HG03354 (cell line): ENCODE data around the gene ACSM6.
"Not testable (repeated sequence)": the region's sequence is repeated elsewhere in the genome, so short reads cannot be mapped to it uniquely, and the experiment has no call there.

Experiments
- ATAC-seq: cut with Tn5 transposase; IDR thresholded peaks from one replicate; pipeline ENCODE4 v1.9.1; 2021; ENCODE audit warnings: mild to moderate bottlenecking; ENCODE audit not compliant: unreplicated experiment, poor library complexity, severe bottlenecking

Gene ACSM6

DNA sequence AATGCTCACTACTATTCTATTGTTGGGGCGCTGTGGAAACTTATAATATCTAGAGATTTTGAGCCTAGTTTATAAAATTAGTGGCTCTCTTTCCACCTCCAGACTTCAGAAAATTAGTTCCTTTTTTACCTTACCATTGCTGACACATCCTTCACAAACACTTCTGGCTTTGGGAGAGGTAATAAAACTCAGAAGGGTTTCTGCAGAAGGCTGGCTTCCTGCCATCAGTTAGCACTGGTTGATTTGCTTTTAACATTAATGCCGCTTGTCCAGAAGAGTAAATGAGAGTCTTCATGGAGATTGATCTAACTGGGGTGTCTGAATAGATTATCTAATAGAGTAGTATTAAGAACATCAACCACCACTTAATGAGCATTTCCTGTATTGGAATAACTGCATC is 20.3 kb downstream of the ACSM6 start:
- ATAC-seq = no peak

DNA sequence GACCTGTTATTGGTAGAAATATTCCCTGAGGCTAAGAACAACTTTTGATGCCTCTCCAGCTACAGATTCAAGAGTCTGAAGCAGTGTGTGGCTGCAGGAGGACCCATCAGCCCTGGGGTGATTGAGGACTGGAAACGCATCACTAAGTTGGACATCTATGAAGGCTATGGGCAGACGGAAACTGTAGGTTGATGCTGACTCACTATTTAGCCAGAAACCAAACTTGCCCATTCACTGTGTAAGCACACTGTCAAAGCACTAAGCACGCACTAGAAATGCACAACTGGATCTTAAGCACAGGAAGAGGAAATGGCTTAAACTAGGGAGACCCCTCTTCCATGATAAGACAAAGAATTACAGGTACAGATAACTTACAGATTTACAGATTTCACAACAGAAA is 20.8 kb downstream of the ACSM6 start:
- ATAC-seq = peak; percentile 82

DNA sequence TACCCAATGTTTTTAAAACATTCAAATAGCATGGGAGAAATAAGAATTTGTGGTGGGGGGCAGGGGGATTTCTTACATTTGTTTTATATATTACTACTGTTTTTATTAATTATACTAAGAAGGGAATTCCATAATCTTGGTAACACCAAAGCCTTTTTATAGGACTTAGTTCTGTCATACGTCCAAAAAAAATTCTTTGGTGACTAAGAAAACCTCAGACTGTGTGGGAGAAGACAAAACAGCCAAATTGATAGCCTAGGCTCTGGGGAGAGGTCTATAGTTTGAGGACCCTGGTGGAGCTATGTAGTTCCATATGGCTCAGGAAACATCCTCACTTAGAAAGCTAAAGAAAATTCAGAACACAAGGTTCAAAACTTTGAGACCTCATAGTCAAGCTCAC is 23.4 kb downstream of the ACSM6 start:
- no peak for ATAC-seq

DNA sequence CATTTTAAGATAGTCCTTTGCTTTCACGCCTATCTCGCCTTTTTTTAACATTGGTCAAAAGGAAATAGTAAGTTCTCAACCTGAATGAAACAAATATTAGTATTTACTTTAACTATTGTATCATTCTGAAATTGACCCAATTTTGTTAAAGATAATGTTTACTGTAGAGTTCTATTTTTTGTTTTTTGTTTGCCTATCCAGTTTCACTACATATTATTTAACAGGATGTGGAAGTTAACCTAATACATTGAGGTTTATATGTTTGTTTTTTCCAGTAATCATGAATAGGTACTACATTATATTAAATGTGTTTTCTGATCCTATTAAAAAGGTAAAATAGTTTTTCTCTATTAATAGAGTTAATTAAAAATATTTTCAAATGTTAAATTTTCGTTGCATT is 26.5 kb downstream of the ACSM6 start:
- no peak for ATAC-seq

DNA sequence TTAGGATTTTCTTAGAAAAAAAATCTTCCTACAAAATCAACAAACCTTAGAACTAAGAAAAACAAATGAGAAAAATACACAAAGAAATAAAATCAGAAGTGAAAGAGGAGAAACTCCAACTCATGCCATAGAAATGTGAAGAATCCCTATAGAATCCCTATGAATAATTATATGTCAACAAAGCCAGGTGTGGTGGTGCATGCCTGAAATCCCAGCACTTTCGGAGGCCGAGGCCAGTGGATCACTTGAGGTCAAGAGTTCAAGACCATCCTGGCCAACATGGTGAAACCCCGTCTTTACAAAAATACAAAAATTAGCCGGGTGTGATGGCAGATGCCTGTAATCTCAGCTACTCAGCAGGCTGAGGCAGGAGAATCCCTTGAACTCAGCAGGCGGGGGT is 27.1 kb downstream of the ACSM6 start:
- ATAC-seq = no peak

DNA sequence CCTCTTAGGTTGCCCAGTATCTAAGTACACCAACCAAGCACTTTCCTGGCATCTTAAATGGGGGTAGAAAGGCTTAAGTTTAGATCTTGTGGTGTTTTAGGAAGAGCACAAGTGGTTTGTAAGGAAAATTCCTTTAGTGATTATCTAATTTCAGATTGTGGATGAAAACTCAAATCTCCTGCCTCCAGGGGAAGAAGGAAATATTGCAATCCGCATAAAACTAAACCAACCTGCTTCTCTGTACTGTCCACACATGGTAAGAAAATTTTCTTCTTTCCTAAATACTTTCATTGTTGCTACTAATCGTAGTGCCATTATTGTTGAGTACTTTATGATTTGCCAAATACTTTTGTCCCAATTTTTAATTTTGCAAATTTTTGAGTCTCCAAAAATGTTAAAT is 31.1 kb downstream of the ACSM6 start:
- no peak for ATAC-seq

DNA sequence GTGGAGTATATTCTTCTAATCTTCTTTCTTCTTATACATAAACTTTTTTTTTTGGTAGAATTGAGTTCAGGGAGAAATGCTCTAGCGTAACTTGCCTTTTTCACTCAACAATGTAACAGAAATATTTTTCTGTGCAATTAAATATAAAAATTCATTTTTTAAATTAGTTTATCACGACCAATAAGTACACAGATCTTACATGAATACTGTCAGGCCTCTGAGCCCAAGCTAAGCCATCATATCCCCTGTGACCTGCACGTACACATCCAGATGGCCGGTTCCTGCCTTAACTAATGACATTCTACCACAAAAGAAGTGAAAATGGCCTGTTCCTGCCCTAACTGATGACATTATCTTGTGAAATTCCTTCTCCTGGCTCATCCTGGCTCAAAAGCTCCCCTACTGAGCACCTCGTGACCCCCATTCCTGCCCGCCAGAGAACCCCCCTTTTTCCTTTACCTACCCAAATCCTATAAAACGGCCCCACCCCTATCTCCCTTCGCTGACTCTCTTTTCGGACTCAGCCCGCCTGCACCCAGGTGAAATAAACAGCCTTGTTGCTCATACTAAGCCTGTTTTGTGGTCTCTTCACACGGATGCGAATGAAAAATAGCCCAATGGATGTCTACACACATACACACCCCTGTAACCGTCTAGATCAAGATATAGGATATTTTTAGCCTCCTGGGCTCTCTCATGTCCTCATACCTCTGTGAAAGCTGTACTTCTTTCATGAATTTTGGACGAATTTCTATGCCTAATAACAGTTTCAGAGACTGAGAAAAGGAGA is 35.1 kb downstream of the ACSM6 start:
- not testable (repeated sequence) for ATAC-seq

DNA sequence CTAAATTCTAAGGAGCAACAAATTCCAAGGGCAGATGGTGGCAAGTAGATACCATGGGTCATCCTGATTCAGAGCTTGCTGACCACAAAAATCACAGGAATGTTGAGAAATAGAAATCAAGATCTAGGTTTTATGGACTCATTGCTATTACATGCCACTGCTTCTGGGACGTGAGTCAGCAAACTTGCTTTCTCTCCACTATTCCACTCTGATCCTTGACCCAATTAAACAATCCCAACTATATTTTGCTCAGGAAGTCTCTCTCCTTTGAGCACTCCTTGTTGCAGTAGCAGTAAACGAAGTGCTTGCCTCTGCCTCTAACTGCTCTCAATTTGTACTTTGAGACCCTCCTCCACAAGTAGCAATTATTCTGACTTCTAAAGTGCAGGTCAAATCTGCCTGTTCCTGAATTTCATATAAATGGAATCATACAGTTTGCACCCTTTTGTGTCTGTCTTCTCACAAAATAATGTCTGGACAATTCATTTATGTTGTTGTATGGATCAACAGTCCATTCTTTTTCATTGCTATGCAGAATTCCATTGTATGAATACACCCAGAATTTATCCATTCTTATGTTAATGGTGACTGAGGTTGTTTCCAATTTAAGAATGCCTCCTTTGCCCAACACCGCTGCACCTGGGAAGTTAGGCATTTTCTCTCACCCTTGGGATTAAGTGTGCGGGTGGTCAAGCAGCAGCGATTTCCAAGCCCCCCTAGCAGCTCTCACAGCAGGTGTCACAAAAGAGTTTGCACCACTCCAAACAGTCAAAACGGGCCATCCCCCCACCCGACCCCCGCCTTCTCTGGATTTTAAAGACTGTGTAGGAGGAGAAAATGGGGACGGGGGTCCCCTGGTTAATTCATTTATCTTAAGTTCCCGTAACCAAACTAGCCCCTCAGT is 35.9 kb downstream of the ACSM6 start:
- ATAC-seq = no peak

DNA sequence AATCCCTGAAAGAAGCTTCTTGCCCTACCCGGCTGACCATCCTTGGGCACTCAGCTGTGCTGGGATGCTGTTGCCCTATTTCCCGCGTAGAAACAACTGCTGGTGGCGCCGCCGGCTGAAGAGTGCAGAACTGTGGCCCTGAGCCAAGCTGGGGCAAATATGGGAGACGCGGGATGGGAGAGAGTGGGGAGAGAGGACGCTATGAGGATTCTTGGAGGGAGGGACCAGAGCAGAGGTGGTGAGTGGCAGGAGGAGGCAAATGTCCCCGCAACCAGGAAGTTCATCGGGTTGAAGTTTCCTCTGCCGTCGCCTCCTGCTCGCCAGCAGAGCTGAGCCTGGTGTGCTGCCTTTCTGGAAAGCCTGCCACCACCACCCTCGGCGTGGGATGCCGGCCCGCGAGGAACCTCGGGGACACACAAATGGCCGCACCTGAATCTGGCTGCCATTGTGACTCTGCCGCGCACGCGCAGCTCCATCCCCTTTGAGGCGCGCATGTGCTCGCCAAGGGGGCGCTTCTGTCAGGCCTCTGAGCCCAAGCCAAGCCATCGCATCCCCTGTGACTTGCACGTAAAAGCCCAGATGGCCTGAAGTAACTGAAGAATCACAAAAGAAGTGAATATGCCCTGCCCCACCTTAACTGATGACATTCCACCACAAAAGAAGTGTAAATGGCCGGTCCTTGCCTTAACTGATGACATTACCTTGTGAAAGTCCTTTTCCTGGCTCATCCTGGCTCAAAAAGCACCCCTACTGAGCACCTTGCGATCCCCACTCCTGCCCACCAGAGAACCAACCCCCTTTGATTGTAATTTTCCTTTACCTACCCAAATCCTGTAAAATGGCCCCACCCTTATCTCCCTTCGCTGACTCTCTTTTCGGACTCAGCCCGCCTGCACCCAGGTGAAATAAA is 36.9 kb downstream of the ACSM6 start:
- ATAC-seq = peak; percentile 77

DNA sequence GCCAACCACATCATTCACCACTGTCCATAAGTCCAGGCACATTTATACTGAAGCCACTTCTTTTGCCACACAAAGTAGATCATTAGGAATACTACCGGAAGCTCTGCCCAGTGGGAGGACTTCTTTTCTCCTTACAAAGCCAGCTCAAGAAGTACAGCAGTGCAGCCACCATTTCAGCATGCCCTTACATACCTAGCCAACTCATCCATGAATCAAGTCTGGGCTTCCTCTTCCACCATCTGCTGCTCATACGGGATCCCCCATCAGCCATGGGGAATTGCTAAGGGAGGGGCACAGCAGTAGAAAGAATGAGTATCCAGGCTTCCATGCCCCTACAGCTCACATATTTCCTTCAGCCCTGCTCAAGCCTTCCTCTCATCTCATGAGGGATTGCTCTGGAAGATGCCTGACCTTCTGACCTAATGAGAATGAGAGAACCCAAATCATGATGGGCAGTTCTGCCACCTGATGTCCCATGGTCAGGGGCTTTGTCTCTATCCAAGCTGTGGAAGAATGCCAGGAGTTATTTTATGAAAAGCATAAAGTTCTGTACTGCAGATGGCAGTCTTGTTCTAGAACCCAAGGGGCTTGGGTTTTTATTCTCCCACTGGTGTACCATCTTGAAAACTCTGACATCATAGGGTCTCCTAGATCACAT is 39.5 kb downstream of the ACSM6 start:
- no peak for ATAC-seq

DNA sequence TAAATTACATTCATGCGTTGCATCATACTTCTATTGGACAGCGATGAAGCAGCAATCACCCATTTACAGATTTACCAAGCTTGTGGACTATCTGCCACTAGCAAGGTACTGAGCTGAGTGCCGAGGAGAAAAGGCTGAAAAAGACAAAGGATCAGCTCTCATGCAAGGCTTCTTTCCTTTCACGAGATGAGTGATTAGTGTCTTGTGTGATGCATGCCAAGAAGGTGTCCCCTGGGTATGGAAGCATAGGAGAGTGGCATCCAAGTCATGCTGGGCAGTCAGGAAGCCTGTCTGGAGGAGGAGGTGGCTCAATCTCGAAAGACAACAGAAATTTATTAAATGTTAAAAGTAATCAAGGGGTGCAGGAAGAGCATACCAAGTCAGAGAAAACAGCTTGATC is 40.9 kb downstream of the ACSM6 start:
- no peak for ATAC-seq

DNA sequence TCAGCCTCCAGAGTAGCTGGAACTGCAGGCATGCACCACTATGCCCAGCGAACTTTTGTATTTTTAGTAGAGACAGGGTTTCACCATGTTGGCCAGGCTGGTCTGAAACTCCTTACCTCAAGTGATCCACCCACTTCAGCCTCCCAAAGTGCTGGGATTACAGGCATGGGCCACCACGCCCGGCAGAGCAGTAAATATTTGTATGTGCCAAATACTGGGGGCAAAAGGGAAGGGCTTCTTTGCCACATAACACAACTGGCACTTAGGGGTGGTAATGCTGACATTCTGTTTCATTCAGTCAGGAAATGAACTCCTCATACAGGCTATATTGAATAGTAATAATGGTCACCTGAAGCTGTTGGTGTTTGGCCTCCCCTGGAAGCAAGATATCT is 41.6 kb downstream of the ACSM6 start:
- no peak for ATAC-seq

DNA sequence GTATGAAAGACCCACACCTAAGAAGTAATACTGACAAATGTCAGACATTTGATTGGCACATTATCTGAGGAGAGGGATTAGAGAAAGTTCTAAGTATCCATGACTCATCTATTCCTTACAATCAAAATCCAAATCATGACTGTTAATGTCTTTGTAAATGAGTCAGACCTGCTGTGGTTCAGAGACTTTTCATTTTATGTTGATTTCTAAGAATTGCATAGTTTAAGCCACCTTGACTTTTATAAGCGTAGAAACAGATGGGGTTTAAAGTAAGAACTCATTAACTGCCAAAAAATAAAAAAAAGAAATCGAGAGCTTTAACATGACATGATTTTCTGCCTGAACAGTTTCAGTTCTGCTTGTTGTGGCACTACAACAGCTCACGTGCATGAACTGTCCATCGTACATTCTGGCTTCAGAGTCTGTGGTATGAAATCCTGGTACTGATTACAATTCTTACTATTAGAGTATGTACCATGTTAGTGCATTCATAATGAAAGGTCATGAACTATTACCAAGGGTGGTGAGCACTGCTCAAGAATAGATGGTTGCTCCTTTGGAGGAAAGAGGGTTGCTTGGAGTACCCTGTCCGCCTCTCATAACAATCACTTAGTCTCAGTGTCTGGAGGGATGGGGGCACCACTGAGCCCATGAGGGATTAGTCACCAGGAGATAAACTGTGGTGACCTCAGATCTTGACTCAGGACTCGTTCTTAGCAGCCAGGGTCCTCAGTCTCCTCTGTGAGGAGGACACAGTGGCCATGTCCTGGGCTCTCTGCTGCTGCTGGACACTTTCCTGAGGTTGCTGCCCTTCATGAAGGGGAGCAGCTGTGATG is 42.2 kb downstream of the ACSM6 start:
- peak; percentile 98 for ATAC-seq

DNA sequence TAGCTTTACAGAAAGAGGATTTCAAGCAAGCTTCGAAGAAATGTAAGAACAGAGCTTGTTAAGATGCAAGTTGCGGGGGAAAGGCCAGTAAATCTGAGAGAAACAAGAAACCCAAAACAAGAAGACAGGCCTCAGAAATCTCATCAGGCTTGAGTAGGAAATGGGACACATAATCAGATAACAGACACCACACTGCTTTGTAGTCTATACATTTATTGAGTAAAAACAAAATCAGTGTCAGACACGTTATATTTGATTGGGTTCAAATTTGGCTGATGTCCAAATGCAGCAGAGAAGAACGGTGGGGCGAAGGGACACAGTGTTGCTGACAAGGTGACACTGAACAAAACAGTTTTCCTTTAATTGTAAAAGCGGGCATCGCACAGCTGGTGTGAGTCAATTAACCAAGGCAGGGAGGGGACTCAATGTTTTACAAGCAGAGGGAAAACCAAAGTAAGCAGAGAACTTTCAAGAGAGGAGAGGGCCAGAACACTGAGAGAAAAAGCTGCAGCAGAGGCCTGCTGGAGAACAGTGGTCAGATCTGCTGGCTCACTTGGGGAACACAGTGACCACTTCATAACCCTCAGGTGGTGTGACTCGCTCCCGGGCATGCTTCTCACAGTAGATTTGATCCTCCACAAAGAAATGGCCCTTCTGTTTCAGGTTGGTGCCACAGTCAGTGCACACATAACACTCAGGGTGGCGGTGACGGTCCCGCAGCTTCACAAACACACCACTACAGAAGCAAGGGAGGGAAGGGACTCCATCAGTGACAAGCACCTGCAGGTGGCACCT is 43.5 kb downstream of the ACSM6 start:
- no peak for ATAC-seq

DNA sequence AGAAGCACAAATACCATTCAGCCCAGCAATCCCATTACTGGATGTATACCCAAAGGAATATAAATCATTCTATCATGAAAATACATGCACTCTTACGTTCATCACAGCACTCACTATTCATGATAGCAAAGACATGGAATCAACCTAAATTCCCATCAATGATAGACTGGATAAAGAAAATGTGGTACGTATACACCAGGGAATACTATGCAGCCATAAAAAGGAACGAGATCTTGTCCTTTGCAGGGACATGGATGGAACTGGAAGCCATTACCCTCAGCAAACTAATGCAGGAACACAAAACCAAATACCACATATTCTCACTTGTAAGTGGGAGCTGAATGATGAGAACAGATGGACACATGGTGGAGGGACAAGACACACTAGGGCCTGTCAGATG is 46.1 kb downstream of the ACSM6 start:
- ATAC-seq = not testable (repeated sequence)

DNA sequence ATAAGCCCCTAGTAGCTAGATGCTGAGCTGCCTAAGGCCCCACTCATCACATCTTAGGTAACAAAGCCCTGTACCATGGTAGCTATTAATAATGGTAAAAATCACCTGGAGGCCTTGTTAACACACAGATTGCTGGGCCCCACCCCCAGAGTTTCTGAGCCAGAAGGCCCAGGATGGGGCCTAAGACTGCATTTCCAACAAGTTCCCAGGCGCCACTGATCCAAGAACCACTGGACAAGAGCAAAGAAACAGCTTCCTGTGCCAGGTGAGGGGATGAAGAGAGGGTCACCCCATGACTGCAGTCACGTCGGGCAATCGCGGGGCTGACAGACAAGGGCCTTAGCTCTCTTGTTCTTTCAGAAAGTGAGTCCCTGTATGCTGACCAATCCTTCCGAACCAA is 46.8 kb downstream of the ACSM6 start:
- no peak for ATAC-seq

DNA sequence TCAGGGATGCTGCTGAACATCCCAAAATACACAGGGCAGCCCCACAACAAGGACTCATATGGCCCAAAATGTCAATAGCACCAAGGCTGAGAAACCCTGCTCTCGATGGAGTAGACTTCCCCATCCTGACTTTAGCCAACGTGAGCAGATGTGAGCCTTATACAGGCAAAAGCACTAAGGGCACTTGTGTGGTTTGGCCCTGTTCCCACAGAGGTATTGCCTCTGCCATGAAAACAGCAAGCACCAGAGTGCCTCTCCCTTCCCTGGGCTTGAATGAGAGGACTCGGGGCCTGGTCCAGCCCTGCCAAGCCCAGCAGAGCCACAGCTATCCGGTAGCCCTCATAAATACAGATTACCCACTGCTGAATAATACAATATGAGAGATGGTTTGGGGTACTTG is 47.5 kb downstream of the ACSM6 start:
- no peak for ATAC-seq
